ENCODE data around the gene FAM162B. TPM values are rescaled to one million over a fixed set of nuclear protein-coding genes. Genes with fewer than 3 reads are reported as not detected.
"Not testable (repeated sequence)": the region's sequence is repeated elsewhere in the genome, so short reads cannot be mapped to it uniquely, and the experiment has no call there.

The FAM162B gene
- polyA plus RNA-seq, 3 donors, result 4.9 to 8.2 (median 6.1) TPM

- no peak for DNase-seq (ENCODE audit: extremely low read depth in 1 of 11, low read depth in 9 of 11, low spot score in 4 of 11)
Observed at GRCh38 chr6:116761779-116762178, 3.7 kb downstream of the FAM162B start.

- no peak for DNase-seq (ENCODE audit: extremely low read depth in 1 of 11, low read depth in 9 of 11, low spot score in 4 of 11)
Observed at GRCh38 chr6:116745176-116745575, 20.3 kb downstream of the FAM162B start.

- DNase-seq (ENCODE audit: extremely low read depth in 1 of 11, low read depth in 9 of 11, low spot score in 4 of 11), result no peak
Observed at GRCh38 chr6:116741571-116741970, 23.9 kb downstream of the FAM162B start.

GRCh38 chr6:116740486-116740885 lies 25.0 kb downstream of the FAM162B start:
- DNase-seq (ENCODE audit: extremely low read depth in 1 of 11, low read depth in 9 of 11, low spot score in 4 of 11), result not testable (repeated sequence)

- DNase-seq (ENCODE audit: extremely low read depth in 1 of 11, low read depth in 9 of 11, low spot score in 4 of 11), result no peak
Observed at GRCh38 chr6:116737004-116737403, 28.5 kb downstream of the FAM162B start.

GRCh38 chr6:116730513-116730912 lies 35.0 kb downstream of the FAM162B start:
- DNase-seq (ENCODE audit: extremely low read depth in 1 of 11, low read depth in 9 of 11, low spot score in 4 of 11), result no peak

GRCh38 chr6:116726947-116727346 lies 38.6 kb downstream of the FAM162B start:
- DNase-seq (ENCODE audit: extremely low read depth in 1 of 11, low read depth in 9 of 11, low spot score in 4 of 11), result no peak

GRCh38 chr6:116714761-116715160 lies 50.8 kb downstream of the FAM162B start:
- no peak for DNase-seq (ENCODE audit: extremely low read depth in 1 of 11, low read depth in 9 of 11, low spot score in 4 of 11)

GRCh38 chr6:116714296-116714695 lies 51.2 kb downstream of the FAM162B start:
- no peak for DNase-seq (ENCODE audit: extremely low read depth in 1 of 11, low read depth in 9 of 11, low spot score in 4 of 11)

GRCh38 chr6:116705917-116706316 lies 59.6 kb downstream of the FAM162B start:
- no peak for DNase-seq (ENCODE audit: extremely low read depth in 1 of 11, low read depth in 9 of 11, low spot score in 4 of 11)

GRCh38 chr6:116703888-116704287 lies 61.6 kb downstream of the FAM162B start:
- not testable (repeated sequence) for DNase-seq (ENCODE audit: extremely low read depth in 1 of 11, low read depth in 9 of 11, low spot score in 4 of 11)

Other genes starting within 250 kb of the FAM162B start
- under 1 TPM; 0.20 to 0.50 (median 0.30) TPM for gene TRAPPC3L, start 220.0 kb downstream of the FAM162B start, polyA plus RNA-seq (ENCODE audit: insufficient read length in 3 of 3)
- under 1 TPM; 0.58 to 0.88 (median 0.85) TPM for gene CALHM4, start 212.0 kb downstream of the FAM162B start, polyA plus RNA-seq (ENCODE audit: insufficient read length in 3 of 3)
- 10 to 100 TPM; 73.8 to 95.4 (median 73.9) TPM for gene RWDD1, start 194.2 kb downstream of the FAM162B start, polyA plus RNA-seq (ENCODE audit: insufficient read length in 3 of 3)
- 1 to 10 TPM; 2.6 to 3.0 (median 2.7) TPM for gene RSPH4A, start 149.2 kb downstream of the FAM162B start, polyA plus RNA-seq (ENCODE audit: insufficient read length in 3 of 3)
- 10 to 100 TPM; 12.7 to 14.9 (median 14.5) TPM for gene ZUP1, start 97.0 kb downstream of the FAM162B start, polyA plus RNA-seq (ENCODE audit: insufficient read length in 3 of 3)
- 10 to 100 TPM; 16.1 to 20.6 (median 19.1) TPM for gene KPNA5, start 84.5 kb downstream of the FAM162B start, polyA plus RNA-seq (ENCODE audit: insufficient read length in 3 of 3)
- under 1 TPM; 0.11 to 0.38 (median 0.17) TPM for gene GPRC6A, start 63.4 kb upstream of the FAM162B start, polyA plus RNA-seq (ENCODE audit: insufficient read length in 3 of 3)
- gene RFX6, start 111.5 kb upstream of the FAM162B start, polyA plus RNA-seq (ENCODE audit: insufficient read length in 3 of 3), result under 1 TPM in 2 of 3 donors, not detected in 1; 0.05 to 0.08 TPM